GM18505 (cell line): ENCODE data around the gene CD19.

ENCODE experiments used
- ATAC-seq: cut with Tn5 transposase; IDR thresholded peaks from one replicate; pipeline ENCODE4 v1.9.1; 2021; ENCODE audit not compliant: unreplicated experiment
- POLR2A ChIP-seq: IDR thresholded peaks from 4 replicates; pipeline ENCODE4 v1.6.1; 2011; ENCODE audit warnings: borderline replicate concordance; ENCODE audit not compliant: insufficient read depth, insufficient read length; ENCODE audit errors: extremely low read depth

The CD19 gene

DNA sequence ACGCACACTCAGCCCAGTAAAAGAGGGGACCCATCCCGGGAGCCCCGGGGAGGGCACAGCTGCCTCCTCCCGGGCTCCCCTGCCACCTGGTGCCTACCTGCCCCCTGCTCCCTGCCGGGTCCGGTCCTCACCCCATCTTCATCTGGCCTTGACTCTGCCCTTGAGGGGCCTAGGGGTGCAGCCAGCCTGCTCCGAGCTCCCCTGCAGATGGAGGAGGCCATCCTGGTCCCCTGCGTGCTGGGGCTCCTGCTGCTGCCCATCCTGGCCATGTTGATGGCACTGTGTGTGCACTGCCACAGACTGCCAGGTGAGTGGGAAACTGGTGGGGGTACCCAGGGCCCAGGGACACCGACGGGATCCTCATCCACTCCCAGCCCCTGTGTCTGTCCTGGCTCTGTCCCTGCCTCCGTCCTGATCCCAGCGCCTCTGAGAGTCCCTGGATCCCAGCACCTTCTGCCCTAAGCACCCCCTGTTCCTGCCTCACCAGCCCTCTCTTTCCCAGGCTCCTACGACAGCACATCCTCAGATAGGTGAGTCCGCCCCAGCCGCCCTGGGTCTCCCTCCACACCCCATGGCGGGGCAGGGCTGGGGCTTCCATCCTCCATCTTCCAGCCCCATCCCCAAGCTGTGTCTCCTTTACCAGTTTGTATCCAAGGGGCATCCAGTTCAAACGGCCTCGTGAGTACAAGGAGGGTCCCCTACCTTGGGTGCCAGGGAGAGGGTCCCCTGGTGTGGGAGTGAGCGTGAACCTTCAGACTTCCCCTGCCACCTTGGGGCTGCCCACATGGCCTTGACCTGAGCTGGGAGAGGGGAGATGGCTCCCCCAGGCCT lies 53.7 kb downstream of the CD19 start:
- no peak for TF ChIP-seq POLR2A
- ATAC-seq = no peak

DNA sequence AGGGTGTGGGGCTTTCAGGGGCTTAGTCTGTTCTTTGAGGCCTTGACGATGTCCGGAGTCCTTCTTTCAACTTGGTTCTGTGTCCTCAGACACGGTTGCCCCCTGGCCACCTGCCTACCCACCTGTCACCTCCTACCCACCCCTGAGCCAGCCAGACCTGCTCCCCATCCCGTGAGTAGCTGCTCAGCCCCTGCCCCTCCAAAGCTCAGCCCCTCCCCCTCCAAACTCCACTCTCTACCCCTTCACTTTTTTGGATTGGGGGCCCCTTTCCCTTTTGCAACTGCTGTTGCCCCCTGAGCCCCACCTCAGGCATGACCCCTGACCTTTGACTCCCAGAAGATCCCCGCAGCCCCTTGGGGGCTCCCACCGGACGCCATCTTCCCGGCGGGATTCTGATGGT lies 54.3 kb downstream of the CD19 start:
- no peak for ATAC-seq
- TF ChIP-seq POLR2A = no peak

DNA sequence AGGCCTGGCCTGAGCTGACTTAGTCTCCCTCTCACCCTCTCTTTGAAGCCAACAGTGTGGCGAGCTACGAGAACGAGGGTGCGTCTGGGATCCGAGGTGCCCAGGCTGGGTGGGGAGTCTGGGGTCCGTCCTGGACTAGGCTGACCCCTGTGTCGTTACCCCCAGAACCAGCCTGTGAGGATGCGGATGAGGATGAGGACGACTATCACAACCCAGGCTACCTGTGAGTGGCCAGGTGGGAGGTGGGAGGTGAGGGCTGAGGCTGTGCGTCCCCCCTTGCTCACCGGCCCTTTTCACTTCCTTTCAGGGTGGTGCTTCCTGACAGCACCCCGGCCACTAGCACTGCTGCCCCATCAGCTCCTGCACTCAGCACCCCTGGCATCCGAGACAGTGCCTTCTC lies 54.7 kb downstream of the CD19 start:
- TF ChIP-seq POLR2A = no peak
- ATAC-seq = no peak

DNA sequence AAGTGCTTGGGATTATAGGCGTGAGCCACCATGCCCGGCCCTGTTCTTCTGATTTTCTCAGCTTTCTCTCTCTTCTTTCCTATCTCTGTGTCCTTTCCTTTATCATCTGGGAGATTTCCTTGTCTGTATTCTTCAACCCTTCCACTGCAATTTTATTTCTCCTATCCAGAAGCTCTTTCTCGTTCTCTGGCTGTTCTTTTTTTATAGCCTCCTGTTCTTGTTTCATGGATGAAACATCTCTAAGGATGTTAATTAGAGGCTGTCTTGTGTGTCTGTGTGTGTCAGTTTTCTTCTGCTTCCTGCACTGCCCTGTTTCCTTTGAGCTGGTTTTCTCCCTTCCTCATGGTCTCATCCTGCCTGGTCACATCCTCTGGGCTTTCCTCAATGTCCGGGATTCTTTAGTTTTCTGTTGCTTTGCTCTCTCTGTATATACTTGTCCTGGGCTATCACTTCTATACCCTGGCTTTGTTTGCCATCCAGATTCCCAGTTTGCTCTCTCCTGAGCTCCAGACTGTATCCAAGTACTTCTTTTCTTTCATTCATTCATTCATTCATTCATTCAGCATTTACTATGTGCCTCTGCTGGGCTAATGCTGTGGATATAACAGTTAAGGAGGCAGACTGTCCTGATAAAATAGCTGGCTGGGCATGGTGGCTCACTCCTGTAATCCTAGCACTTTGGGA lies 55.5 kb downstream of the CD19 start:
- no peak for ATAC-seq
- no peak for TF ChIP-seq POLR2A
